CD4-positive, alpha-beta T cell treated with Interleukin-12 subunit alpha and Interleukin-12 subunit beta, for 1 hour (primary cell): Measurements from ENCODE around the gene GLIS1.

Experiments
- DNase-seq: peaks from one replicate; pipeline ENCODE4 v3.0.0-alpha.2; 2020

GLIS1 gene

DNA sequence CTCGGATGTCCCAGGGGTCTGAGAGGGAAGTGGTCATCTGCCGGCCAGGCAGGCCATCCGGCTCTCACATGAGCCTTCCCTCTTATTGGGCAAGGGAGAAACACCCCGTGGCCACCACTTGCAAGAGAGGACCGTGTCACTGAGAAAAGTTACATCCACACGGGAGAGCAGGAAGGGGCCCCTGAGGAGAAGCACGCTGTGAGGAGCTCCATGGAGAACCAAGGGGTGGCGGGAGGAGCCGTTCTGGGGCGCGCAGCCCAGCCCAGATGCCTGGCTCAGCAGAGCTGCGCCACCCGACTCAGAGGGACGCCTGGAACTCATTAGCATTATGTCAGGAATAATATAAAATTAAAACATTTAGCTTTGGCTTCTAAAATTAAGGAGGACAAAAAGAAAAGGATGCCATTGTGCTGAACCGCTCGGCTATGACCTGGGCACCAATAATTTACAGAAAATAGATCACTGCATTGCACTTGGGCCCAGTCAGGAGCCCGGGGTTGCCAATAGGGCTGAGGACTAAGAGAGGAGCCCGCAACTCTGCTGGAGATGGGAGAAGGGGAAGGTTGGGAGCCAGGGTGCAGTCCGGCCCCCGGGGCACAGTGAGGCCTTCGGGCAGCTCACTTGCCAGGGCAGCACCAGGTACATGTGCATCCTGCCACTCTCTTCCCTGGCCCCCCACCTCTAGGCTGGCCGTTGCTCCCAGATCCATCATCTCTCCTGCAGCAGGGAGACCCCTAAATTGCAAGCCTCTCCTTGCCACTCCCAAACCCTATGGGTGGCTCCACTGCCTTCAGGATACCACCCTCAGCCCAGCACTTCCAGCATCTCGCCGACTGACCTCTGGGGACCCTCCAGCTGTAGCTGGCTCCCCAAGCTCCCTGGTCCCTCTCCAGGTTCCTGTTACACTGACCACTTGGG lies 194.9 kb downstream of the GLIS1 start:
- DNase-seq = no peak

DNA sequence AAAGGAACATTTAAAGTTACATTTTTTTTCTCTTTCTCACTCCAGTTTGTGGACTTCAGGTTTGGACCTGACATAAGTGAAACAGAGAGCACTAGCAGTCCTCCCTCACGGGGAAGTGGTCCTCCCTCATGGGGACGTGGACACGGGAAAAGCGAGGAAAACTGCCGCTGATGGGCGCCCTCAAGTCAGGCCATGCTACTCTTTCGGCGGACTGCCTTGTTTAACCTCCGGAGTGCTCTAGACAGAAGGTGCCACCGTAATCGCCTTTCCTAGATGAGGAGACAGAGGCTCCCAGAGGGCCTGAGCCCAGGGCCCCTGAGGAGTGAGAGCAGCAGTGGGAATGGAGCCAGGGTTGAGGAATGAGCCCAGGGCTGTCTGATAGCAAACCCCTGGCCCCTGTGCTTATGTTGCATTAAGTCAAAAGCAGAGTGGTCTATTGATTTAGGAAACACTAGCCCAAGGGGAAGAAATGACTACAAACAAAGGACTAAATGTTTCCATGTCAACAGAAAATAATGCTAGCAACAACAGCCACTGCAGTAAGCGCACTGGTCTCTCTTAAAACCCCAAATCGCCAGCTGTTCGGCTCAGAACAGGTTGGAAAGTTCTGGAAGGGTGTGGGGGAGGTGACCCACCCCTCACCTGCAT lies 195.7 kb downstream of the GLIS1 start:
- no peak for DNase-seq

DNA sequence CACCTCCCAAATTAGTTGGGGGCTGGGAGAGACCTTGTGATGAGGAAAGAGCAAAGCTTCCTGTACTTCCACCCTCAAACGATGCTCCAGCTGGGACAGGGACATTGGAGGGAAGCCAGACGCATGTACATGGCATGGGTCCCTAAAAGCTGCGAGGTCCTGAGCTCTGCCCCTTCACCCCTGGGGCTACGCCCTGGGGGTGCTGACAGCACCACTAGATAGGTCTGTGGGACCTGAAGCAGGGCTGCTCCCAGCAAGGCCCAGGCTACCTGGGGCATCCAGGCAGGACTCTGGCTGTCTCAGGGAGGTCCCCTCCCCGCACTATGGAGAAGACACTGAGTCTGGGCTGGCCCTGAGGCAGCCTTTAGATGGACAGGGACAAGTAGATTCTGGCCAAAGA lies 196.4 kb downstream of the GLIS1 start:
- no peak for DNase-seq

DNA sequence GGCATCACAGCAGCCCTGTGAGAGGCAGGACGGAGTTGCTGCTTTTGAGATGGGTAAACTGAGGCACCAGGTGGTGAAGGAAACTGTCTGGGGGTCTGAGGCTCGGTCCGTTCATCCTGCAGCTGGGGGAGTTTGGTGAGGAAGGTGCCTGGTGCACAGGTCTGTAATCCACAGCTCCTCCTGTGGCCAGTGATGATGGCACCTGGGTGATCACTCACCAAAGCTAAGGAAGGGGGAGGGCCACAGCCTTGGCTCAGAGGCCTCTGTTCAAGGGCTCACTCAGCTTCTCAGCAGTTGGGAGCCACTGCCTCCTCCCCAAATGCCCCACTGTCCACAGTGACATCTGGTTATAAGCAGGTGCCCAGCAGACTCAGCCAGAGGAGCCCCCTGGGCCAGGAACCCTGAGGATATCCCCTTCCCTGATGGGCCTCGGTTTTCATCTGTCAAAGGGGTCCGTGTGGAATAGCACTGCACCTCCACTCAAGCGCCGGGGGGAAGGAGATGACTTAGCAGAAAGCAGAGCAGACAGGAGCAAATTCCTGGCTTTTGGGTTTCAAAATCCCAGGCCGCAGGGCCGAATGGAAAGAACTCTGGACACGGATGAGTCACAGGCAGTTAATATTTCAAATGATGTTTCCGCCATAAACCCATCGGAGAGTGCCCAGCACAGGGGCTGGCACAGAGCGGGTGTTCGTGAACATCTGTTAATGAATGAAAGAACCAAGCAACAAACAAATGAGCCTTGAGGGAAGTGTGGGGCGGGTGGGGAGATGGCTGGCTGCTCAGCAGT lies 197.0 kb downstream of the GLIS1 start:
- DNase-seq = no peak

DNA sequence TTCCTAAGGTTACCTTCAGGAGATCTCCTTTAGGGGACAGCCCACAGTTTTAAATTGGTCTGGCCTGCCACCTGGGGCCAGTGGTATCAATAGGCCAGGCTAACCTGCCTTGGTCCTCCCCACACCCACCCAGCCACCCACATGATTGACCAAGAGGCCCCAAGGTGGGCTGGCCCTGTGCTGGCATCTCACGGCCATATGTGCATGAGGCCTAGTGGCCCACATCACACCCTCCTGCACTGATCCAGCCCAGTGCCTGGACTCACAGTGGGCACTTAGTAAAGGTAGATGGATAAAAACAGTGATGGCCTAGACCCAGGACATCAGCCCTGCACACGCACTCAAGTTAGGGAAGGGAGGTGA lies 197.7 kb downstream of the GLIS1 start:
- no peak for DNase-seq

DNA sequence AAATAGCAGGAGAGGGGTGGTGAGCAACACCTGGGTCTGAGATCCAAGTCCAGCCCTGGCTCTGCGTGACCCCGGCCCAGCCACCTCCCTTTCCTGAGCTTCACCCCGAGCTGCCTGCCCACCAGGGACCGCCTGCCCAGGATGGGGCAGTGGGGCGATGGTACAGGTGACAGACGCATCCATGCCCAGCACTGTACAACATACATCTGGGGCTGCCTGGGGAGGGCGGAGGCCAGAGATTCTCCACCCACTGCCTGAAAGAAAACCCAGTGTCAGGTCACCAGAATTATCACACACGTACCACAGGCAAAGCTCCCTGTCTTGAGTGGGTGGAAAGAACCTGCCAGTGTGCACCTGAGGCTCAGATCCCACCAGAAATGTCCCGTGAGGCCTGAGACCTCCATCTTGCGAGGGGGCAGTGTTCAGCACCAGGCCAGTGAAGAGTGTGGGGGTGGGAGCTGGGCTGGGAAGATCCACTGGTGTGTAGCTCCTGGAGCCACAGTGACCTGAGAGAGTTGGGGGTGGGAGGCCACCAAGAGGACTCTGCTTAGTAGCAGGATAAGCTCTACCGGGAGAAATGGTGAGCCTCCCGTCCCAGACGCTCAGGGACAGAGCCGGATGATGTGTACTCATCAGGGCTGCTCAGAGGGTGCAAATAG lies 198.2 kb downstream of the GLIS1 start:
- DNase-seq = no peak

DNA sequence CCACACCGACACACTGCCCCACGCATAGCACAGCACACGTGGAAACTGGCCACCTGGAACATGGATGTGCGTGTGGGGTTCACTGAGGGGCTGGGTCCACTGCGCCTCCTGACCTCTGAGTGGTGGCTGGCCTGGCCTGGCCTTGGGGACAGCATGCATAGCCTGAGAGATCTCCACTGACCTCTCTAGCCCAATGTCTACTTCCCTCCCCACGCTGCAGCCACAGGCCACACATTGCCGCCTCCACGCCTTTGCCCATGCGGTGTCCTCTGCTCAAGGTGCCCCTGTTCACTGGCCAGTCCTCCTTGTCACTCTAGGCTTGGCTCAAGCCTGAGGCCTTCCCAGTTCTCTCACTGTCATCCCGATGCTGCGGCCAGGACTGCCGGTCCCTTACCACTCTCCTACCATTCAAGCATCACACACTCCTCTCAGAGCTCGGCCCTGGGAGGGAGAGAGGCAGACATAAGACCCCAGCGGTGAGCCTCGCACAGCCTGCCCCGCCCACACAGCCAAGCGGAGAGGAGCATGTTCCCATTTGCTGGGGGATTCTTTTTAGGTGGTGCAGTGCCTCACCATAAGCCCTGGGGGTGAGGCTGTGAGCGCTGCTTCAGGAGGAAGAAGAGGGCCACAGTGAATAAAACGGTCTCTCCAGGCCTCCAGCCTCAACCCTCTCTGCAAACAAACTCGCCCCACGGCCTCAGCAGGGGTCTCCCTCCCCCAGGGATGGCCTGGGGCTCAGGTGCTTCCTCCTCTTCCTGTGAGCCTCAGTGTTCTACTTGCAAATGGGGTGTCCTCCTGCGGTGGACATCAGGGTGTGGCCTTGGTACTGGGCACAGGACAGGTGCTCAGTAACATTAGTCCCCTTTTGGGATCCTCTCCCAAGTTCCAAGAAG lies 199.0 kb downstream of the GLIS1 start:
- no peak for DNase-seq

DNA sequence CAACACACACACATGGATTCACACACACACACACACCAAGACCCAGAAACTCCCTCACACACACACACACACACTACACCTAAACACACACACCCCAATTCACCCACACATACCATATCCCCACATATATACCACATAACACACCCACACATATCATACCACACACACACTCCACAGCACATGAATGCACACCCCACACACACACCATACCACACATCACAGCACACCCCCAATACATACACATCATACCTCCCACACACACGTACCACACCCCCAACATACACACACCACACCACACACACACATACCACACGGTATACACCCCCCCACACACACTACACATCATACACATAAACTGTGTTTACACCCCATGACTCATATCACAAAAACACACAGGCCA lies 199.7 kb downstream of the GLIS1 start:
- DNase-seq = no peak

DNA sequence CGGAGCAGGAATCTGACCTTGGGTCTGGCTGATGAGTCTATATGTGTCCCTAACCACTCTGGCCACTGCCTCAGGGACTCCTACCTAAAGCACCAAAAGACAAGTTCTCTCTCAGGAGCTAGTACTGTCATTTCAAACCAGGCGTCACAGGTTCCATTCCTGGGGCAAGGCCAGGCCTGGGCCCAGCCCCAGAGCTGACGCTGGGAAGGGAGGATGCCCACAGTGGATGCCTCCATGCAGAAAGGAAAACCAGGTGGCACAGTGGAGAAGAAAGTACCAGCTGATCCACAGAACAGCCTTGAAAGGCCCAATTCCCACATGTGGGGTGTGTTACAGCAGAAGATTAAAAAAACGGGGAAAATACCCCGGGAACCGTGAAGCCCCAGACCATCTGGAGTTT lies 202.4 kb downstream of the GLIS1 start:
- no peak for DNase-seq

DNA sequence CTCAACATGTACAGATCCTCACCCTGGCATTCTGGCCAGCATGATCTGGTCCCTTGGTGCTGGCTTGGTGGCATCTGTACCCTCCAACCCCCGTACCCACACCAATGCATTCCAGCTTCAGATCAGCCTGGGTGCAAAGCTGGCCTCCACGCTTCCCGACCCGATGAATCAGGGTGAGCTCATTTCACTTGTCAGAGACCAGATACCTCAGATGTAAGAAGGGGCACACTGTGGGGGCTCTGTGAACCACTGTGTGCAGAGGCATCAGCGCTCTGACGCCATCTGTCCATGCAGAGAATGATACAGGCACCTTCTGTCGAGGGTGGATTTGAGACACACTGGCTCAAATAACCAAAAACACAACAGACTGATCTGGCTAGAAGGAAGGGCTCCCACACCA lies 203.1 kb downstream of the GLIS1 start:
- no peak for DNase-seq

DNA sequence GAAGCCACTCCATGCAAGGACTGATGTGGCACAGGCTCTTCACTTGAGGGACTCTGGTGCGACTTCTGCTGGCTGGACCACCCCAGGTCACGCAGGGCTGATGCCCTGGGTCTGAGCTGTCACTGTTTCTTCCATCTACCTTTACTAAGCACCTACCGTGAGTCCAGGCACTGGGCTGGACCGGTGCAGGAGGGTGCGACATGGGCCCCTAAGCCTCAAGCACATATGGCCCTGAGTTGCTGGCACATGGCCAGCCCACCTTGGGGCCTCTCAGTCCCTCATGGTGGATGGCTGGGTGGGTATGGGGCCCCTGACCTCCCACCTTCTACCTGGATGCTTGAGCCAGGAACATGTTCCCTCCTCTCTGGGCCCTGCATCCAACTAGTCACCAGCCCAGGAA lies 203.7 kb downstream of the GLIS1 start:
- DNase-seq = no peak

DNA sequence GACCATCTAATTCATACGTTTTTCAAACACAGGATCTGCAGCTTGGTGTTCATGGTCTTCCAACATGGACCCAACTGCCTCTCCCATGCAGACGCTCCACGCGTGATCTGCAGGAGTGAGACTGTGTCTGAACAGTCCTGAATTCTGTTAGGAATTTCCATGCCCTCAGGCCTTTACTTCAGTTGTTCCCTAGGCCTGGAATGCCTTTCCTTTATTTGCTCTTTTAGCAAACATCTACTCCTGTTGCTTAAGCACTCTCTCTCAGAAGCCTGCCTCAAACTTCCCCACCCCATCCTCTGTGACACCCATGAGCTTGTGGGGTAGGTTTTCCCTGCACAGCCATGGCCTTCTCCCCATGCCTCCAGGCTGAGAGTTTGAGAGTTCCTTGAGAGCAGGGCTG lies 206.1 kb downstream of the GLIS1 start:
- DNase-seq = no peak

DNA sequence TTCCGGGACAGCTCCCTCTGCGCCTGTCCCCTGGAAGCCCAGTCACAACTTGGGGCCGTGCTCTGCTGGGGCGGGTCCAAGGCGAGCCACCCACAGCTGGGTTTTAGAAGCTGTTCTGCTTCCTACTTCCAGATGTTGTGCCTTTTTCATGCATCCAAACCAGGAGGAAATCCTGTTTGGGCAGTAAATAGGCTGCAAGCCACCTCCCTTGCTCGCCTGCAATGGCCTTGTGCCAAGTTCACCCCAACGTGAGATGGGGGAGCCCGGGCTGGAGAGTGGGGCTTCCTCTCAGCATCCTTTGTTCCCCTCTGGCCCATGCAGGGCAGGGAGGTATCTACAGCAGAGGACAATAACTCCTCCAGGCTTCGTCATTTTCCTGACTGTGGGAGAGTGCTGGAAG lies 206.6 kb downstream of the GLIS1 start:
- no peak for DNase-seq

DNA sequence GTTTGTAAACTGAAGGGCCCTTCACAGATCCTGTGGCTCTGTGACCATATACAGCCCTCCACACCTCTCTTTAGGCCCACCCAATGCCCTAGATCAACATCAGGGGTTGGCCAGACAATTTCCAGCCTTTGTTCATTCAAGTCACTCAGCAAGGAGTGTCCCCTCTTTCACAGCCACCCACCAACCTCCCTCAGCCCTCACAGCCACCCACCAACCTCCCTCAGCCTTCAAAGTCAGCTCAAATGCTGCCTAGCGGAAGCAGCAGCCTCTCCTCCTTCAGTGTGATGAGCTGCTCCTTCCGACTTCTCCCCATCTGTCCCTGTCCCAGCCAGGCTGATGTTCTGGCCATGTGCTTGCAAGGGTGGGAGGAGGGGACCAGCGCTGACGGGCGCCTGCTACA lies 208.4 kb downstream of the GLIS1 start:
- no peak for DNase-seq

DNA sequence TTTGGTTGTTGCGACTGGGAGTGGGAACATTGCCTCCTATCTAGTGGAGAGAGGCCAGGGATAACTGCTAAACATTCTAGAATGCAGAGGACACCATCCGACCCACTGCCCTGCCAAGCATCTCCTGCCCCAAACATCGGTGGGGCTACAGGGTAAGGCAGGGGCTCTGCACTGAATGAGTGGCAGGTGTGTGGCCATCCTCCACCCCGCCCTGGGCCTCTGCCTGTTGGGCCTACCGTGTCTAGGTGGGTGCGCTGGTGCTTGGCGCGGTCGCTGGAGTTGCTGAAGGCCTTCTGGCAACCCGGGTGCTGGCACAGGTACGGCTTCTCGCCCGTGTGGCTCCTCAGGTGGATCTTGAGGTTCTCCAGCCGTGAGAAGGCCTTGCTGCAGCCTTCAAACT lies 209.4 kb downstream of the GLIS1 start:
- no peak for DNase-seq

DNA sequence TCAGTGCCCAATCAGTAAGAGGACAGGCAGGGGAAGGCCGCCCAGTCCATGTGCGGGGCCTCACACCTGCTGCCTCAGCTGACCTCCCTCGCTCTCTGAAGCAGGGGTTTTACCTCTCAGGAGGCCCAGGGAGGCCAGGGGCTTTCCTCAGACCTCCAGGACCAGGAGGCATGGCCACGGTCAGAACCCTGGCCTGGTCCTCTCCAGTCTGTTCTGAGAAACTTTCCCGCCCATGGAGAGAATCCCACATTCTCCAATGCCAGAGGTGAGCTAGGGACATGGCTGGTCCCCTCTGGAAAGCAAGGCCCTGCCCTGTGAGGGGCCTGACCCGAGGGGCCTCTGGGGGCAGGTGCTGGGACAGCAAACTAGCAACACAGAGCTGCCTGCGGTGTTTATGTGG lies 211.6 kb downstream of the GLIS1 start:
- no peak for DNase-seq

DNA sequence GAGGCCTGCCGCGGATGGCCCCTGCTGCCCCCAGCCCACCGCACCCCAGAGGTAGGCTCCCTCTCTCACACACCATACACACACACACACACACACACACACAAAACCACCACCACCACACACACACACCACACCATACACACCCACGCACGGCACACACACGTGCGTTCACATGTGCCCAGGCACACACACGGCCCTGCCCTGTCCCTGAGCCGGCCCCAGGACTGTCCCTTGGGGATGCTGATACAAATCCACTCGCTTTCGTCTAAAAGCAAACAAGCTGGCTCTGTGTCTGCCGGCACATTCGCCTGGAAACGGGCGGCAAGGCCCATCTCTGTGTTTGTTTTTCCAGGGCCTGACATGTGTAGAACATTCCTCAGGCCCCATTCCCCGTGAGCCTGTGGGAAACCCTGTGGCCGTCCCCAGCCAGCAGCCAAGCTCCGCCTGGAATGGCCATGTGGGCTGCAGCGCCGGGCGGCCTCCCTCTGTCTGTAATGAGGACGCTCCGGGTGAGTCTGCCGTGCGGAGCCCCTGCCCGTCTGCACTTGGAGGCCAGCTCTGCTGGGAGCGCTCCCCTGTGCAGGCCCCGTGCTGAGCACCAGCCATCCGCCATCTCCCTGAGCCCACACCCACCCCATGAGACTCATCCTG lies 212.4 kb downstream of the GLIS1 start:
- DNase-seq = no peak

DNA sequence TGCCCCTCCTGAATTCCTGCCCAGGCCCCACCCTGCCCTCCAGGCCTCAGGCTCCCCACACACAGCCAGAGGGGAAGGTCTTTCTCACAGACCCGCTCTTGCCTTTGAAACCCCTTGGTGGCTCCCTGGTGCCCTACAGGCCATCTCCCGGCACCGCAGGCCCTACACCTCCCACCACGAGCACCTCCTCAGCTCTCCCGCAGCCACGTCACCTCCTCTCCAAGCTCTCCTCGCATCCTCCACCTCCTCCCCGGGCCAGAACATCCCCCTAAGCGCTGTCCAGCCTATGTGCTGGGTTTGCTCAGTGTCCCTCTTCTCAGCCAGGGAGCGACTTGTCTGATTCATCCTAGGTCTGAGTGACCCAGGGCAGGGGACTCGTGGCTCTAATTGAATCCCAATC lies 213.4 kb downstream of the GLIS1 start:
- no peak for DNase-seq

DNA sequence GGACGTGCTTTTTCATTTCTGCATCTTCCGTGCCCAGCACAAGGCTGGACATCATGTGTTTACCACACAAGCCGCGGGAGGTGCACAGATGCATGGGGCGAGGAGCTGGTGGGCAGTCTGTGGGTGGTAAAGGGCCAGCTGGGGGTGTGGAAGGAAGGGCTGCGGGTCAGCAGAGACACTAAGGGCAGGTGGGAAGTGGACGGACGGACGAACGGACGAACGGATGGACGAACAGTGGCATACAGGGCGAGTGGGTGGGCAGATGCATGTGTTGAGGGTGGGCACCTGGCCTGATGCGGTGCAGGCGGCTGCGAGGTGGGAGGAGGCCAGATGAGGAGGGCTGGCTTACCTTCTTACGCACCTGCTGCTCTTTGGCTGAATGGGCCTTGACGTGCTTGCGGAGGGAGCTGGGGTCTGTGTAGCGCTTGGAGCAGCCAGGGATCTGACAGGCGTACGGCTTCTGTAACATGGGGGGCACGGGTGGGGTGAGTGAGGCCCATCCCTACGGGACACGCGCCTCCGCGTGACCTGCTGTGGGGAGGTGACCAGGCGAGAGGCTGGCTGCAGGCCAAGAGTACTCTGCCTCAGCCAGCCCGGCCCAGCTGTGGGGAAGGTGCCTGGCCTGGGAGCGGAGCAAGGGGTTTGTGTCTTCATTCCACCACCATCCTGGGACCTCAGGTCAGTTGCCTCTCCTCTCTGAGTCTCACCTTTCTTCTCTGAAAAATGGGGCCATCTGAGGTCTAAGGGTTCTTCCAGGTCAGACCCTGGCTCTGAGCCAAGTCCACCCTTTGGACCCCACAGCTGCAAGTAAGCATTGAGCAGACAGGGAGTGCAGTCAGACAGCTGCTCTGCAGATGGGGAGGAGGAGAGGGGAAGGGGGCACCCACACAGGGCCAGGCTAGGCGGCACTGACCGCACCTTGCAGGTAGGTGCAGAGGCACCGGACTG lies 214.3 kb downstream of the GLIS1 start:
- DNase-seq = no peak

DNA sequence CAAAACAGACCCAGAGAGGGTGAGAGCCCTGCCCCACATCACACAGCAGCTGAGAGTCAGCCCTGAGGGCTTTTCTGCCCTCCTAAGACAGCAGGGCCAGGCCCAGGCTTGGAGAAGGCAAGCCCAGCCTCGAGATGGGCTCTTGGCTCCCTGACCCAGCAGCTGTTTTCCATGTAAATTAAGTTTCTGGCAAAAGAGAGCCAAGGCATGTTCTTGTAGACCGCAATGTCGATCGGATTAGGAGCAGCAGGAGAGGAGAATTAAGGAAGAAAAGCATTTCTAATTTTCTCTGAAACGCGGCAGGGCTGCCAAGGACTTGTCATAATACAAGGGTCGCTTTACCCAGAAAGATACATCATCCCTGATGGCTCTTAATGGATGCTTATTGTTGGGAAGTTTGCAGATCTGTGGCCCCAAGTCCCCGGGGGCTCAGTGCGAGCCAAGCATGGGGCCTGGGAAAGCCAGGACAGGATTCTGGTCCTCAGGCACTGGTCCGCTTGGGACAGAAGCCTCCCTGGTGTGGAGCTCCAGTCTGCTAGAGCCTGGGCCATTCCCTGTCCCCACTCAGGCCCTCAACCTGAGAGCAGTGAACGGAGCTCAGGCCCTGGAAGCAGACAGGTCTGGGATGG lies 216.9 kb downstream of the GLIS1 start:
- DNase-seq = no peak
